ENCODE results near the gene ICAM3. TPM values are rescaled to one million over a fixed set of nuclear protein-coding genes. Genes with fewer than 3 reads are reported as not detected.

ICAM3 gene
- polyA plus RNA-seq, 1 experiment: 17.3 TPM

DNA sequence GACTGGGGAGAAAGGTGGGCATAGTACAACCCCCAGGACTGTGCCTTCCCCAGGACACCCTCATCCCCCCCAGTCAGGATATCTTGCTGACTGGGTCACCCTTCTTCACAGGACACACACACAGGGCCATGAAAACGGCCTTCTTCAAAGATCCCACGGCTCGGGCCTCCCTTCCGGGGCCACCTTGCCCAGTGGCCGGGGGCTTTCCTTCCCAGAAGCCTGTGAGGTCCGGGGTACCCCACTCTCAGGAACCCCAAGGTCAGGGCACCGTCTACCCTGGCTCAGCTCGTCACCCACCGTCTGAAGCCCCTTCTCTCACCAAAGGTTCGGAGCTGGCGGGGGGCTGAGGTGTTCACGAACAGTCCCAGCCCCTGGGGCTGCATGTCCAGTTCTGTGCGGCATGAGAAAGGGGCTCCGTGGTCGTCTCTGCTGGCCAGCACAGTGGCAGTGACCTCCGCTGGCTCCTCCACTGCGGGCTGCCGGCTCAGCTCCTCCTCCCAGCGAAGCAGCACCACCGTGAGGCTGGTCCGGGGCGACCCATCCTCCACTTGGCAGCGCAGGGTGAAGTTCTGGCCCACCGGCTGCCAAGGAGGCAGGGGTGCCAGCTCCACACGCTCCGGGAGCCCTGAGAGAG is 4.0 kb downstream of the ICAM3 start:
- no peaks in the 10 kb centered on the region; the same call in 1 of the 2 replicates for H3K36me3 ChIP-seq (ENCODE audit: control insufficient read depth, insufficient read depth, low read length)
- CTCF ChIA-PET: interaction anchor here (0.6 to 2.6 kb wide), 6 partner anchors 7 to 81 kb away, joined by 3 to 14 read pairs (median 5); no protein-coding TSS in a partner anchor
- TF ChIP-seq, protein P1, sequence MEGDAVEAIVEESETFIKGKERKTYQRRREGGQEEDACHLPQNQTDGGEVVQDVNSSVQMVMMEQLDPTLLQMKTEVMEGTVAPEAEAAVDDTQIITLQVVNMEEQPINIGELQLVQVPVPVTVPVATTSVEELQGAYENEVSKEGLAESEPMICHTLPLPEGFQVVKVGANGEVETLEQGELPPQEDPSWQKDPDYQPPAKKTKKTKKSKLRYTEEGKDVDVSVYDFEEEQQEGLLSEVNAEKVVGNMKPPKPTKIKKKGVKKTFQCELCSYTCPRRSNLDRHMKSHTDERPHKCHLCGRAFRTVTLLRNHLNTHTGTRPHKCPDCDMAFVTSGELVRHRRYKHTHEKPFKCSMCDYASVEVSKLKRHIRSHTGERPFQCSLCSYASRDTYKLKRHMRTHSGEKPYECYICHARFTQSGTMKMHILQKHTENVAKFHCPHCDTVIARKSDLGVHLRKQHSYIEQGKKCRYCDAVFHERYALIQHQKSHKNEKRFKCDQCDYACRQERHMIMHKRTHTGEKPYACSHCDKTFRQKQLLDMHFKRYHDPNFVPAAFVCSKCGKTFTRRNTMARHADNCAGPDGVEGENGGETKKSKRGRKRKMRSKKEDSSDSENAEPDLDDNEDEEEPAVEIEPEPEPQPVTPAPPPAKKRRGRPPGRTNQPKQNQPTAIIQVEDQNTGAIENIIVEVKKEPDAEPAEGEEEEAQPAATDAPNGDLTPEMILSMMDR (IDR thresholded peaks at IDR 0.05; ENCODE audit: insufficient read depth, low read depth, low read length): no peak
- no peak overlapping the region for H3K4me3 ChIP-seq (ENCODE audit: low read depth, low read length)
- POLR2A ChIA-PET: interaction anchor here (0.6 kb wide), 1 partner anchor 9 kb away, joined by 6 read pairs; no protein-coding TSS in a partner anchor
- no peak for DNase-seq (ENCODE audit: low read depth)
- H3K27me3 ChIP-seq (ENCODE audit: control insufficient read depth, insufficient read depth, low read length): no peaks in the 10 kb centered on the region

DNA sequence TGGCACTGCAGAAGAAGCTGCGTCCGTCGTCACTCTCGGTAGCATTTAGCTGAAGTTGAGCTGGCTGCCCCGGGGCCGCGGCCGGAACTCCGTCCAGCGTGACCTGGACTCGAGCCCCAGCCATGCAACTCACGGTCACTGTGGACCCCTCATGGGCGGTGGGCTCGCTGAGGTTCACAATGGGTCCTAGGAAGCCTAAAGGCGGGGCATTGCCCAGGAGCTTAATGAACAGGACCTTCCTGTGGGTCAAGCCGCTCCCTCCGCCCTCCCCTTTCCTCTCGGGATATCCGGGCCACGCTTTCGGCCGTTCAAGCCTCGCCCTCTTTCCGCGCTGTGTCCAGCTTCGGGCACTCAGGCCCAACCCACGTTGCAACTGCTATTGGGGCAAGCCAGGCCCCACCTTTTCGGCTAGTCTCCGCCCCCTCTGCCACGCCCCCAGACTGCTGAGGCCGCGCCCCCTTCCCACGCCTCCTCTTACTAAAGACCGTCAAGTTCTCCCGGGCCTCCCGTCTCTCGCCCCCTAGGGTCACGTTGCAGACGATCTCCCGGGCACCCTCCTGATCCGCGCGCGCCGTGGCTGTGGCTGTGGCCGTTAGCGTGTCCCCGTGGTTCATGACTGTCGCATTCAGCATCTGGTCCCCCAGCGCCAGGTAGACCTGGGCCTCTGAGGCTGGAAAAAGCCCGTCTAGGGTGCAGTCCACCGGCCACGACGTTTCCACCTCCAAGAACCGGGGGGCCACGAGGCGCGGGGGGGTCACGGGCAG is 4.7 kb downstream of the ICAM3 start:
- Histone ChIP-seq H3K4me3 (ENCODE audit: low read depth, low read length) (peak overlapping the region; percentile 97), H3K36me3 (ENCODE audit: control insufficient read depth, insufficient read depth, low read length) (peaks cover 2% of the 10 kb centered on the region), H3K27me3 (ENCODE audit: control insufficient read depth, insufficient read depth, low read length) (no peaks in the 10 kb centered on the region)
- CTCF ChIA-PET: interaction anchor here (0.6 to 2.6 kb wide), 13 partner anchors 8 to 334 kb away, joined by 3 to 14 read pairs (median 3); no protein-coding TSS in a partner anchor
- TF ChIP-seq, protein P1 (IDR thresholded peaks at IDR 0.05; ENCODE audit: insufficient read depth, low read depth, low read length): peak; percentile 40
- peak; percentile 81 for DNase-seq (ENCODE audit: low read depth)
- POLR2A ChIA-PET: interaction anchor here (0.6 kb wide), 3 partner anchors 8 to 63 kb away, joined by 3 to 6 read pairs (median 3); no protein-coding TSS in a partner anchor

DNA sequence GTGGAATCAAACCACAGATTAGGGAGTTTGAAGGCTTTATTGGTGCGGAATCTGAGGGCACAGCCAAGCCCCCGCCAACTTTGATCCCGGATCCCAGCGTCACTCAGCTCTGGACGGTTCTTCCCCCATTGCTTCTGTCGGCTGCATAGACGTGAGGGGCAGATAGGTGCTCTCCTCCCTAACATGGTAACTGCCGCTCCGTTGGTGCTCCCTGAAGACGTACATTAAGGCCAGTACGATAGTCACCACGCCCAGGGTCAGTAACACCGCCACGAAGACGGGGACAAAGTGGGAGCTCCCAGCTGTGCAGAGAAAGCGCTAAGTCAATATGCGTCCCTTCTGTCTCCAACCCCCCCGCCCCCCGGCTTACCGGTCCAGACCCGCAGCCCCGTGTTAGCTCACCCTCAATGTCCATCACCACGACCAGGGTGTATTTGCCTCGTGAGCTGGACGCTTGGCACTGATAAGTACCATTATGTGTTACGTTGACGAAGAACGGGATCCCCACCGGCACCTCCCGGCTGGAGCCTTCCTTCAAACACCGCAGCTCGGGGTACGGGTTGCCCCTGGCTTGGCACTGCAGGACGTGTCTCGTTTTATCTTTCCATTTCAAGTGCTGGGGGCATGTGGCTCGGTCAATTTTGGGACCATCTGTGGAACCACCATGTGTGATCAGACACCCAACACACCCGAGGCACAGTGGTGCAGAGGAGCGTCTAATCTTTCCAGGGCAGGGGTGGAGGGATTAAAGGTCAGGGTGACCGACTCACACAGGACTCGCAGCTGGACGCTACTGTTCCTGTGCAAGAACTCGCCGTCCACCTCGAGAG is 5.5 kb downstream of the ICAM3 start:
- ChIA-PET POLR2A (interaction anchor here (0.5 to 1.0 kb wide), 9 partner anchors 11 to 1765 kb away, joined by 3 to 14 read pairs (median 5); no protein-coding TSS in a partner anchor), CTCF (interaction anchor here (0.7 to 2.6 kb wide), 13 partner anchors 8 to 334 kb away, joined by 3 to 14 read pairs (median 3); partner anchors contain the start of gene ICAM1)
- Histone ChIP-seq H3K36me3 (ENCODE audit: control insufficient read depth, insufficient read depth, low read length) (peaks cover 9% of the 10 kb centered on the region), H3K4me3 (ENCODE audit: low read depth, low read length) (peak overlapping the region; percentile 97), H3K27me3 (ENCODE audit: control insufficient read depth, insufficient read depth, low read length) (no peaks in the 10 kb centered on the region)
- TF ChIP-seq, protein P1 (IDR thresholded peaks at IDR 0.05; ENCODE audit: insufficient read depth, low read depth, low read length): no peak
- DNase-seq (ENCODE audit: low read depth): no peak

DNA sequence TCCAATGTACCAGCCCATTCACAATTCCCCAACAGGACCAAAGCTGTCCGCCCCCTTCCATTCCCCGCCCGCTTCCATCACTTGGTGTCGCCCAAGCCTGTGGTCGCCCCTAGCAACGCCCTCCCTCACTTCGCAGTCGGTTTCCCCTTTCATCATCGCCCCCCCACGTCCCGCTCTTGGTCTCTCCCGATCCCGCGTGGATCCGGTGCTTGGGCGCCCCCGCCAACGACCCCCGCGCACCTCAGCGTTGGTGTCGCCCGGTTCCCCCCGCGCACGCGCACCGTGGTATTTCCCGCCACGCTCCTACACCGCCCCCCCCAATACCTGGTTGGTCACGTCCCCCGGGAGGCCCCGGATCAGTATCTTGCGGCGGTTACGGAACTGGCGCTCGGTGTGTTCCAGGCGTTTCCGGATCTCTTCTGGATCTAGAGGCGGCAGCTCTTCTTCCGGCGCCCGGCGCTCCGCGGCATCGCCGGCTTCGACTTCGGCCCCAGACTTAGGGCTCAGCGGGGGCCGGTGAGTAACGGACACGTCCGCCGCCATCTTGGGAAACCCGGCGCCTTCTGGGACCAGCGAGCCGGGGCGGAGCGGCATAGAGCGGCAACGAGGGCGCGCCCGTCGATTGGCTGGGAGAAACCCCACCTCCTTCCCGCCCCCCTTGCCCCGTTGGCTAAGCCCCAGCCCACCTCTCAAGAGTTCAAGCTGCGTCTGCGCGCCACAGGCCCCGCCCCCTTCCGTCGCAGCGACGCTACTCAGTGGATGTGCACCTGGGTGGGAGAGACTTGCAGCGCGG is 6.3 kb downstream of the ICAM3 start, which contains the start of gene RAVER1:
Gene RAVER1 (minus strand): TSS at position 565 of the 793 bp plus-strand sequence. CDS start 22 bp downstream, at position 543.
- peak within 1 kb of the TSS; percentile 97 for H3K4me3 ChIP-seq (ENCODE audit: low read depth, low read length)
- DNase-seq (ENCODE audit: low read depth): peak; percentile 69
- TF ChIP-seq, protein P1 (IDR thresholded peaks at IDR 0.05; ENCODE audit: insufficient read depth, low read depth, low read length): peak; percentile 13; the same call in 1 of the 2 replicates
- ChIA-PET POLR2A (interaction anchor here (0.5 to 1.0 kb wide), 7 partner anchors 12 to 1764 kb away, joined by 4 to 14 read pairs (median 8); no protein-coding TSS in a partner anchor), CTCF (interaction anchor here (1.4 to 2.6 kb wide), 6 partner anchors 9 to 64 kb away, joined by 3 to 14 read pairs (median 6); partner anchors contain the start of gene ICAM1)
- H3K27me3 ChIP-seq (ENCODE audit: control insufficient read depth, insufficient read depth, low read length): no peaks in the 10 kb centered on the region
- H3K36me3 ChIP-seq (ENCODE audit: control insufficient read depth, insufficient read depth, low read length): peaks cover 16% of the 10 kb centered on the region
